GM19452 (cell line): ENCODE data around the gene HOXC10.

ENCODE experiments used
- ATAC-seq: cut with Tn5 transposase; IDR thresholded peaks from one replicate; pipeline ENCODE4 v1.9.1; 2021; ENCODE audit not compliant: unreplicated experiment

Gene HOXC10

DNA sequence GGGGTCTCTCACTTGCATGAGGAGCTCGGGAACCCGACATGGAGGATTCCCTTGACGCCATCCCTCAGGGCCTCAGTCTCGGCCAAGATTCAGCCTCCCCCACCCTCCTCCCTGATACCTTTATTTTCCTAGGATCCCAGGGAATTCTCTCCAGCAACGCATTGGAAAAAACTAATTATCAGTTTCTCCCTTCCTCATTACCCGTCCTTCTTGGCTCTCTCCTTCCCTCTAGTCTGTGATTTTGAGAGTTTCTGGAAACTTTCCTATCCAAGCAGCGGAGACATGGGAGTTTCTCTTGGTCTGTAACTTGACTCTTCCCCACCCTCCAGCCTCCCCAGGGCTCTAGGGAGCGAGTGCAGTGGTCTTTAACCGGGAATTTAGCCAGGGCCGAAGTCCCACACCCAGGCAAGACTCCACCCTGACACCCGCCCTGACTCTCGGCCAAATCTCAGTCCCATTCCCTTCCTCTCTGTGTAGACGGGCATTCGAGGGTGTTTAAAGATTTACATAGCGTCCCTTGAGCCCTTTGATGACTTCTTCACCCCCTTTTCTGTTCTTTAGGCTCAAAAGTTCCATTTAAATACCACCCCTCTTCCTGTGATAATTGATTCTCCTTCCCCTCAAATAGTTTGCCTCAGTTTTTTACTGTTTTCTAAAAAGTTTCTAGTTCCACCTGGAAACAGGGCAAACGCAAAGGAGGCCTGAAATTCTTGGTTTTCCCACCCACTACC is 54.6 kb downstream of the HOXC10 start:
- no peak for ATAC-seq
